OCI-LY7 (cell line): ENCODE results near the gene ZNF474. TPM values are rescaled to one million over a fixed set of nuclear protein-coding genes. Genes with fewer than 3 reads are reported as not detected.

Experiments used
- BruUV-seq: library from RNA; stranded (reverse); fragments of 400-500 nt; replicated peaks from 2 replicates; lab custom pipeline; 2021; lab: Mats Ljungman, UMichigan
- CTCF ChIA-PET: fragments of 300-600 bp; sonication (Branson Sonifier 250); formaldehyde crosslinking; loops from one replicate; lab custom pipeline; 2022; ENCODE audit warnings: antibody characterized with exemption; ENCODE audit not compliant: unreplicated experiment; lab: Charles Lee
- POLR2A ChIA-PET: fragments of 300-600 bp; sonication (Branson Sonifier 250); formaldehyde crosslinking; loops from one replicate; lab custom pipeline; 2022; ENCODE audit warnings: antibody characterized with exemption; lab: Charles Lee
- DNase-seq: peaks from one replicate; pipeline ENCODE4 v3.0.0-alpha.2; 2015; ENCODE audit warnings: low spot score
- H2AFZ ChIP-seq: fragments of 200-600 bp; sonication (generic), shearing (Covaris generic); 2 replicates; pipeline ENCODE4 v1.6.1; 2014; ENCODE audit warnings: mild to moderate bottlenecking, antibody characterized with exemption, low read length, moderate library complexity
- H3K27ac ChIP-seq: fragments of 200-600 bp; sonication (generic); 2 replicates; pipeline ENCODE4 v1.5.1; 2014; ENCODE audit warnings: mixed run types, low read depth, mild to moderate bottlenecking, moderate library complexity, low read length, inconsistent platforms; ENCODE audit not compliant: poor library complexity, severe bottlenecking
- H3K36me3 ChIP-seq: fragments of 200-600 bp; sonication (generic); 2 replicates; pipeline ENCODE4 v1.6.1; 2014; ENCODE audit warnings: mild to moderate bottlenecking, antibody characterized with exemption, low read length, moderate library complexity, mixed read lengths; ENCODE audit not compliant: insufficient read depth
- H3K4me1 ChIP-seq: fragments of 200-600 bp; sonication (generic); 2 replicates; pipeline ENCODE4 v1.5.1; 2014; ENCODE audit warnings: mild to moderate bottlenecking, low read length; ENCODE audit not compliant: insufficient read depth, poor library complexity, severe bottlenecking
- H3K4me2 ChIP-seq: fragments of 200-600 bp; sonication (generic); 2 replicates; pipeline ENCODE4 v1.6.1; 2014; ENCODE audit warnings: mild to moderate bottlenecking, low read length
- H3K4me3 ChIP-seq: fragments of 200-600 bp; sonication (generic); 2 replicates; pipeline ENCODE4 v1.5.1; 2014; ENCODE audit warnings: mild to moderate bottlenecking, low read depth, low read length; ENCODE audit not compliant: poor library complexity, severe bottlenecking
- H3K79me2 ChIP-seq: fragments of 200-600 bp; sonication (generic); 2 replicates; pipeline ENCODE4 v1.6.1; 2016; ENCODE audit warnings: low read depth, mild to moderate bottlenecking, low read length, moderate library complexity, mixed read lengths; ENCODE audit not compliant: insufficient read depth
- H3K9me2 ChIP-seq: fragments of 200-600 bp; sonication (generic); 2 replicates; pipeline ENCODE4 v1.6.1; 2016; ENCODE audit warnings: mild to moderate bottlenecking, low read length, mixed read lengths; ENCODE audit not compliant: insufficient read depth
- H3K9me3 ChIP-seq: fragments of 200-600 bp; sonication (generic); 2 replicates; pipeline ENCODE4 v1.6.1; 2014; ENCODE audit warnings: mild to moderate bottlenecking, mixed run types, low read length, mixed read lengths
- H4K20me1 ChIP-seq: fragments of 200-600 bp; sonication (generic); 2 replicates; pipeline ENCODE4 v1.6.1; 2014; ENCODE audit warnings: mild to moderate bottlenecking, antibody characterized with exemption, low read length, moderate library complexity, mixed read lengths; ENCODE audit not compliant: insufficient read depth
- EZH2phosphoT487 ChIP-seq: fragments of 200-600 bp; sonication (generic); IDR thresholded peaks from 2 replicates; pipeline ENCODE4 v1.6.1; 2018; ENCODE audit warnings: low read depth, borderline replicate concordance, mild to moderate bottlenecking, mixed run types, antibody characterized with exemption, low read length, moderate library complexity, mixed read lengths
- intact Hi-C: fragments of 100-400 bp; cut with micrococcal nuclease; formaldehyde crosslinking; loops from one replicate; pipeline ENCODE4 v1.10.0; 2022; ENCODE audit not compliant: unreplicated experiment
- total RNA-seq, 2 experiments: library from RNA; depleted of rRNA in 1 of 2; stranded (reverse); fragments of >200 nt in 1 of 2; shearing (Covaris generic) in 1 of 2; gene quantifications; 2 replicates each; pipeline ENCODE4 v1.2.3, GENCODE V29; 2014 to 2022
- TF ChIP-seq, protein P1 (sequence below): fragments of 200-600 bp; sonication (generic); conservative IDR thresholded peaks from 2 replicates; pipeline ENCODE4 v1.5.1; 2014; ENCODE audit warnings: mild to moderate bottlenecking, antibody characterized with exemption, low read length, moderate library complexity, mixed read lengths

Gene ZNF474
- total RNA-seq, 2 experiments from 2014 or later, result not detected

DNA sequence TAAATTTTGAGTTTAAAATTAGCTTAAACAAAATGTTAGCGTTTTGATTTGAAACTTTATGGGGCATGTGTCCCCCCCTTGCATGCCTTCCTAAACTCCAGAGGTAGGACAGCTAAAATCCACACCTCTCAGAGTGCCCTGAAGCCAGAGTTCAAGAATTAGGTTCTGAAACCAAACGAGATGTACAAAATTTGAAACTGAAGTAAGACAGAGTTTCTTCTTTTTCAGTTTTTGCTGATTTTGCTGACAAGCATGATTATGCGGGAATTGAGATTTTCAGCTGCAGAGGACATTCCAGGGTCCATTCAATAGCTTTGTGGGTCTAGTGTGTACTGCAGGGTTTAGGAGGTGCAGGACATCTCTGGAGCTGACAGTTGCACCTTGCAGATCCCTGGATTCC lies 34.2 kb upstream of the ZNF474 start:
- no peak overlapping the region for H2AFZ ChIP-seq
- CTCF ChIA-PET, result no interaction called here

DNA sequence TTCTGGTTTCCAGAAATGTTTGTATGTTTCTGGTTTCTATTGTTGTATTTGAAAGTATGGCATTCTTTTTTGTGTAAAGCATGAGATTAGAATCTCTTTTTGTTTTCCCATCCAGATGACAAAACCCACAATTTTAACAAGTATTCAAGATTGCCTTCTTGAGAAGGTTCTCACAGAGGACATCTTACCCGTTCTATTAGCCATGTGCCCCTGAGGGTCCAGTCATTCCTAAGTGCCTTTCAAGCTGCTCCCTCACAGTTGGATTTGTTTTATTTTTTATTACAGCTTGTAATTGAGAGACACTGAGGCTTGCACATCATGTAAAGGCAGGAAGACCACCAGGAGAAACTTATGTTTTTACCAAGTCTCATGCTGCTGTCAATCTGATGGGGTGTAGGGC lies 32.0 kb upstream of the ZNF474 start:
- no peaks in the 10 kb centered on the region for H4K20me1 ChIP-seq
- DNase-seq, result no peak
- H3K4me2 ChIP-seq, result no peak overlapping the region
- no peak for TF ChIP-seq EZH2phosphoT487
- TF ChIP-seq, protein P1, sequence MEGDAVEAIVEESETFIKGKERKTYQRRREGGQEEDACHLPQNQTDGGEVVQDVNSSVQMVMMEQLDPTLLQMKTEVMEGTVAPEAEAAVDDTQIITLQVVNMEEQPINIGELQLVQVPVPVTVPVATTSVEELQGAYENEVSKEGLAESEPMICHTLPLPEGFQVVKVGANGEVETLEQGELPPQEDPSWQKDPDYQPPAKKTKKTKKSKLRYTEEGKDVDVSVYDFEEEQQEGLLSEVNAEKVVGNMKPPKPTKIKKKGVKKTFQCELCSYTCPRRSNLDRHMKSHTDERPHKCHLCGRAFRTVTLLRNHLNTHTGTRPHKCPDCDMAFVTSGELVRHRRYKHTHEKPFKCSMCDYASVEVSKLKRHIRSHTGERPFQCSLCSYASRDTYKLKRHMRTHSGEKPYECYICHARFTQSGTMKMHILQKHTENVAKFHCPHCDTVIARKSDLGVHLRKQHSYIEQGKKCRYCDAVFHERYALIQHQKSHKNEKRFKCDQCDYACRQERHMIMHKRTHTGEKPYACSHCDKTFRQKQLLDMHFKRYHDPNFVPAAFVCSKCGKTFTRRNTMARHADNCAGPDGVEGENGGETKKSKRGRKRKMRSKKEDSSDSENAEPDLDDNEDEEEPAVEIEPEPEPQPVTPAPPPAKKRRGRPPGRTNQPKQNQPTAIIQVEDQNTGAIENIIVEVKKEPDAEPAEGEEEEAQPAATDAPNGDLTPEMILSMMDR, result no peak
- H3K36me3 ChIP-seq, result no peaks in the 10 kb centered on the region
- H3K9me3 ChIP-seq, result no peaks in the 10 kb centered on the region
- CTCF ChIA-PET, result no interaction called here
- no peak overlapping the region for H3K4me3 ChIP-seq
- H2AFZ ChIP-seq, result no peak overlapping the region
- BruUV-seq, result no TSS peak
- POLR2A ChIA-PET, result interaction anchor here (0.7 to 1.1 kb wide), 2 partner anchors 11 to 12 kb away, joined by 3 to 4 read pairs; no protein-coding TSS in a partner anchor
- intact Hi-C loops, result no loop called here
- H3K4me1 ChIP-seq, result no peaks in the 10 kb centered on the region
- H3K27ac ChIP-seq, result no peak overlapping the region
- no peaks in the 10 kb centered on the region for H3K9me2 ChIP-seq
- no peaks in the 10 kb centered on the region for H3K79me2 ChIP-seq

More for the DNA sequence above, 34.2 kb upstream of the ZNF474 start:
- no TSS peak for BruUV-seq
- no peak overlapping the region for H3K27ac ChIP-seq
- no peaks in the 10 kb centered on the region for H3K9me2 ChIP-seq
- no peak for DNase-seq
- no peaks in the 10 kb centered on the region for H3K79me2 ChIP-seq
- no peak for TF ChIP-seq EZH2phosphoT487
- TF ChIP-seq, protein P1, result no peak
- no peak overlapping the region for H3K4me2 ChIP-seq
- POLR2A ChIA-PET, result interaction anchor here (0.7 kb wide), 1 partner anchor 167 kb away, joined by 4 read pairs; no protein-coding TSS in a partner anchor
- H4K20me1 ChIP-seq, result no peaks in the 10 kb centered on the region
- intact Hi-C loops, result no loop called here
- H3K9me3 ChIP-seq, result no peaks in the 10 kb centered on the region
- H3K4me1 ChIP-seq, result no peaks in the 10 kb centered on the region
- H3K36me3 ChIP-seq, result no peaks in the 10 kb centered on the region
- no peak overlapping the region for H3K4me3 ChIP-seq

DNA sequence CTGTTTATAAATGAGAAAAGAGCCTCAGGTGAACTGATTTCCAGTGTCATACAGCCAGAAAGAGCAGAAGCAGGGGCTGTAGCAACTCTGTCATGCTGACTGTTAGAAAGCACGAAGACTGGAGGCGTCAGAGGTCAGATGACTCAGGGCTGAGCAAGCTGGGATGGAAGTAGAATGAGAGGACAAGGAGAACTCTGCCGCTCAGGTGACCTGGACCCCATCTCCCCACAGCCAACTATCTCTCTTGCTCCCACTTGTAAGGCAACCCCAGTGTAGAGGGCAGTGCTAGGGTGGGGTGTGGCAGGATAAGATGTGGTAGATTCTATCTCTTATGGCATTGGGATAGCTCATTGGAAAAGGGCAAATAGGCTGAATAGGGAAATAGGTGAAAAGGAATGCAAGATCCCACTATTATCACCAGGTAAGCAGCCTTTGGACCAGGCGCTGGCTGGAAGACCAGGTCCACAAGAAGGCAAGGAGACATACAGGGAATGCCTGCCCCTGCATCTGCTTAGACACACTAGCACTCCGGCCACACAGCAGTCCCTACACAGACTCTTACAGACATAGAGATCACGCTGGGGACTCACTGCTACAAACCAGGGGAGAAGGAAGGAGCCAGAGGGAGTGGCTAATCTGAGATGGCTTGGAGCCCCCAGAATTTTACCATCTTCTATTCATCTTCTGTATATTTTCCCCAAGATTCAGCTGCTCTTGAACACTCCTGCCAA lies 30.1 kb upstream of the ZNF474 start:
- intact Hi-C loops, result no loop called here
- Histone ChIP-seq H3K36me3 (no peaks in the 10 kb centered on the region), H3K4me2 (no peak overlapping the region), H3K4me1 (no peaks in the 10 kb centered on the region), H3K79me2 (no peaks in the 10 kb centered on the region), H3K9me3 (no peaks in the 10 kb centered on the region), H2AFZ (no peak overlapping the region), H3K4me3 (no peak overlapping the region), H3K27ac (no peak overlapping the region), H4K20me1 (no peaks in the 10 kb centered on the region), H3K9me2 (no peaks in the 10 kb centered on the region)
- POLR2A ChIA-PET, result no interaction called here
- CTCF ChIA-PET, result no interaction called here
- DNase-seq, result no peak
- BruUV-seq, result no TSS peak
- no peak for TF ChIP-seq EZH2phosphoT487
- TF ChIP-seq, protein P1, result no peak
